CD4-positive, alpha-beta T cell treated with Interleukin-6 for 4 hours (primary cell): ENCODE measurements around the gene PARD3.
"Not testable (repeated sequence)": the region's sequence is repeated elsewhere in the genome, so short reads cannot be mapped to it uniquely, and the experiment has no call there.

Source experiments
- DNase-seq: peaks from one replicate; pipeline ENCODE4 v3.0.0-alpha.2; 2020; ENCODE audit warnings: mixed read lengths

PARD3 gene

GRCh38 chr10:34364253-34365037 lies 450.7 kb downstream of the PARD3 start:
- DNase-seq = no peak

- DNase-seq = no peak
Measured at GRCh38 chr10:34360984-34361383, 454.1 kb downstream of the PARD3 start.

- DNase-seq = no peak
Measured at GRCh38 chr10:34359435-34359813, 455.7 kb downstream of the PARD3 start.

GRCh38 chr10:34358729-34359434 lies 456.2 kb downstream of the PARD3 start:
- DNase-seq = no peak

- no peak for DNase-seq
Measured at GRCh38 chr10:34356463-34356862, 458.6 kb downstream of the PARD3 start.

- not testable (repeated sequence) for DNase-seq
Measured at GRCh38 chr10:34353530-34353929, 461.6 kb downstream of the PARD3 start.

- DNase-seq = not testable (repeated sequence)
Measured at GRCh38 chr10:34352599-34353204, 462.4 kb downstream of the PARD3 start.

GRCh38 chr10:34351161-34351560 lies 463.9 kb downstream of the PARD3 start:
- DNase-seq = no peak

GRCh38 chr10:34348917-34349485 lies 466.1 kb downstream of the PARD3 start:
- DNase-seq = no peak

- no peak for DNase-seq
Measured at GRCh38 chr10:34348021-34348420, 467.1 kb downstream of the PARD3 start.

GRCh38 chr10:34347131-34347530 lies 468.0 kb downstream of the PARD3 start:
- no peak for DNase-seq

- DNase-seq = no peak
Measured at GRCh38 chr10:34346516-34347100, 468.5 kb downstream of the PARD3 start.

- DNase-seq = no peak
Measured at GRCh38 chr10:34345383-34345782, 469.7 kb downstream of the PARD3 start.

GRCh38 chr10:34343764-34344163 lies 471.3 kb downstream of the PARD3 start:
- no peak for DNase-seq

- no peak for DNase-seq
Measured at GRCh38 chr10:34341473-34341872, 473.6 kb downstream of the PARD3 start.

- DNase-seq = no peak
Measured at GRCh38 chr10:34340934-34341333, 474.2 kb downstream of the PARD3 start.

GRCh38 chr10:34339816-34340553 lies 475.1 kb downstream of the PARD3 start:
- no peak for DNase-seq

GRCh38 chr10:34337917-34338316 lies 477.2 kb downstream of the PARD3 start:
- no peak for DNase-seq

GRCh38 chr10:34335960-34336690 lies 479.0 kb downstream of the PARD3 start:
- DNase-seq = no peak

- DNase-seq = no peak
Measured at GRCh38 chr10:34334908-34335307, 480.2 kb downstream of the PARD3 start.

- no peak for DNase-seq
Measured at GRCh38 chr10:34333513-34333912, 481.6 kb downstream of the PARD3 start.

- no peak for DNase-seq
Measured at GRCh38 chr10:34327184-34327583, 487.9 kb downstream of the PARD3 start.
